DMS79 treated with DMSO at 0.1 percent for 48 hours (cell line): Measurements from ENCODE around the gene G2E3.
"Not testable (repeated sequence)": the region's sequence is repeated elsewhere in the genome, so short reads cannot be mapped to it uniquely, and the experiment has no call there.

Source experiments
- DNase-seq: peaks from one replicate; lab custom pipeline; 2025; lab: John Stamatoyannopoulos, UW

The G2E3 gene, protein sequence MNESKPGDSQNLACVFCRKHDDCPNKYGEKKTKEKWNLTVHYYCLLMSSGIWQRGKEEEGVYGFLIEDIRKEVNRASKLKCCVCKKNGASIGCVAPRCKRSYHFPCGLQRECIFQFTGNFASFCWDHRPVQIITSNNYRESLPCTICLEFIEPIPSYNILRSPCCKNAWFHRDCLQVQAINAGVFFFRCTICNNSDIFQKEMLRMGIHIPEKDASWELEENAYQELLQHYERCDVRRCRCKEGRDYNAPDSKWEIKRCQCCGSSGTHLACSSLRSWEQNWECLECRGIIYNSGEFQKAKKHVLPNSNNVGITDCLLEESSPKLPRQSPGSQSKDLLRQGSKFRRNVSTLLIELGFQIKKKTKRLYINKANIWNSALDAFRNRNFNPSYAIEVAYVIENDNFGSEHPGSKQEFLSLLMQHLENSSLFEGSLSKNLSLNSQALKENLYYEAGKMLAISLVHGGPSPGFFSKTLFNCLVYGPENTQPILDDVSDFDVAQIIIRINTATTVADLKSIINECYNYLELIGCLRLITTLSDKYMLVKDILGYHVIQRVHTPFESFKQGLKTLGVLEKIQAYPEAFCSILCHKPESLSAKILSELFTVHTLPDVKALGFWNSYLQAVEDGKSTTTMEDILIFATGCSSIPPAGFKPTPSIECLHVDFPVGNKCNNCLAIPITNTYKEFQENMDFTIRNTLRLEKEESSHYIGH

DNA sequence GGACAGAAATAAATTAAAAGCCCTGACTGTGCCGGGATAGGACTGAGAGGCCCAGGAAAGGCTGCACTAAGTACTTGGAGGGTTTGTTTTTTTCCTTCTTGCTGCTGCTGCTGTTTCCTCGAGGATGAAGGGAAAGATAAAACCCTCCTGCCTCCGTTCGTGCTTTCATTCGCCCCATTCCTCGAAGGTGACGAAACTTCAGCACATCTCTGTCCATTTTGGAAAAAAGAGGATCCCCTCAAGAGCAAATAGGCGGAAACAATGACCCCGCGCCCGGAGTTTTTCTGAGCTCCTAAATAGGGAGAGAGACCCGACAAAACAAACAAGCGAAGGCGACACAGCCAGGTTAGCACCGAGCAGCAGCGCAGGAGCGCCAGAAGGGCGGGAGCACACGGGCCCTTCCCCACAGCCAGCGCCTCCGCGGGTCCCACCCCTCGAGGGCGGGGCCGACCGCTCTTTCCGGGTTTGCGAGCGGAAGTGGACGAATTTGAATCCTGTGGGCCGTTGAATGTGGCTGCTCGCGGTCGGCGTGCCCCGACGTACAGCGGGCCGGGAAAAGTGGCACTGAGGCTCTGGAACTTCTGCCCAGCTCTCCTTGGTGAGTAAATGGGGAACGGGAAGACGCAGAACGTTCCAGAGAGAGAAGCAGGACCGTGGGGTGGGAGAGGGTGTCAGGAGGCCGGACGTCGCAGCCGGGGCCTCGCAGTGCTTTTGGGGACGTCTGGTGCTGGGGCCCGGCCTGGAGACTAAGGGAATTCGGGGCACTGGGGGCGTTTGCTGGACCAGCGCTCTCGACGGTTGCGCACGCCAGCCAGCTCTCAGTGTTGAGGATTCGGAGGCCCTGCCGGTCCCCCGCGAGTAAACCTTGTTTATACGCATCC, at the start of gene G2E3:
Gene G2E3, plus strand, starts transcription at position 484 of the 881 bp plus-strand sequence. CDS start 21,922 bp downstream, outside the sequence.
- peak; percentile 95 for DNase-seq

DNA sequence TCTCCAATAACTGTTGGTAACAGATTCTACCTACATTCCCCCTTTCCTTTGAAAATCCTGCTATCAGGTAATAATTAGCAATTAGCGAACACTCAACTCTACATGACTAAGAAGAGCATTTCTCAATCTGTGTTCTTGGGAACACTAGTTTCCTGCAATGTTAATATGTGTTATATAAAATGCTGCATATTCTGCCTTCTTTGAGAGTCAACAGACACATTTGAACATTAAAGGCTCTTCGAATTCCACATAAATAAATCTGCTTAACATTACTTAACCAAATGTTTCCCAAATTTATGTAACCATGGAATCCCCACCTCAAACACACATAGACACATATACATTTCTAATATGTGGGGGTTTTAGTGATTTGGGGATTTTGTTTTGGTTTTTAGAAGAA, 41.2 kb upstream of the G2E3 start:
- no peak for DNase-seq

DNA sequence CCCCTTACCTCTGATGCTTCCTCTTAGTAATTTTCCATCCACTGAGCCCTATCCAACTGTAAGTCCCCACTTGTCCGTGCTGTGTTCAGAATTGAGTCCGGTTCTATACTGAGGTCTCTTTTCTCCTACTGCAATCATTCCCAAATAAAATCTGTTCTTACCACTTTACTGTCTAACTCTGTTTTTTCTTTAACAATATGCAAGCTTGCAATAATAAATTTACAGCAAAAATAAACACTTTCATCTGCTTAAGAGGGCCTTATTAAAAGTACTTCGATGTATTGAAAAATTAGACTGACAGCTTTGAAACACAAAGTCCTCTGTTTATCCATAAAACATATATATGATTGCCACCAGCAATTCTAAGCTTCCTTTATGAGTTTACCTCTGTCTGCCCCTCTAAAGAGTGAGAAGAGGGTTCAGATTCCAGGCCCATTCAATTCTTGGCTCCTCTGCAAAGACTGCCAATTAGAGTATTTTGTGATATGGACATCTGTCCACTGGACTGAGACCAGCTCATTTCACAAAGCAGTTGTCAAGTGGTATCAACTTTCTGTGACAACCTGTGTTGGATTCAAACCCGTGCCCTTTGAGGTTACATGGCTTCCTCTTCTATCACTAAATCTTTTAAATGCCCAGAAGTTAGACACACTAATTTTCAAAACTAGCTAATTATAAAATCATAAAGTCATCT, 39.9 kb upstream of the G2E3 start:
- DNase-seq, result no peak

DNA sequence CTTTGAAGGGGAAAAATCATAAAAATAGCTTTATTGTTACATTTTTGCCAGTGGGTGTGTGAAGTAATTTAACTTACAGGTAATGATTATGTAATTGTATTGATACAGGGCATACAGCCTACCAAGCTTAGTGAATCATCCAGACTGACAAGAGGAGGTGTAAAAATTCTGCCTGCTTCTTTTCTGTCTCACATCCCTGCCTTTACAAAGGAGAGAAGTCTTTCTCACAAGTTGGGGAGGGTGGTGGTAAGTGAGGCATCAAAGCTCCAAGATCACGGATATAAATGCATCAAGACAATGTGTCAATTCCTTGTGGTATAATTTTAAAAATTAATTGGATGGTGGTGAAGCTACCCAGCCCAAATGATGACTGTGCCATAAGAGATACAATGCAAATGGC, 39.0 kb upstream of the G2E3 start:
- DNase-seq, result no peak

DNA sequence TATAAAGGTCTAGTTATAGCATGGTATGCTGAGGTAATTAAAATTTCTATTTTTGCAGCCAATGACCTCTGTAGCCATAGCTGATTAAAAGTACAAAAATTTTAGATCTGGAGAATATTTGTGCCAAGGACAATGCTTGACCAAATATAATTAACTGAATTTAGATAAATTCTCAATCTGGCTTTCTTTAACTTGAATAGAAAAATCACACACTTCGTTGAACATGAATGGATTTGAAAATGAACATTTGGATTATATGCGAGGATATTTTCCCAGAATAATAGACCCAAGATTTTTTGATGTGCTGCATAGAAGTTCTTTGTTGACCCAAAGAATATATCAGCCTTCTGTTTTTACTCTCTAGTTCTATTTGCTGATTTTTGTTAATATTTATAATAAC, 38.4 kb upstream of the G2E3 start:
- no peak for DNase-seq

DNA sequence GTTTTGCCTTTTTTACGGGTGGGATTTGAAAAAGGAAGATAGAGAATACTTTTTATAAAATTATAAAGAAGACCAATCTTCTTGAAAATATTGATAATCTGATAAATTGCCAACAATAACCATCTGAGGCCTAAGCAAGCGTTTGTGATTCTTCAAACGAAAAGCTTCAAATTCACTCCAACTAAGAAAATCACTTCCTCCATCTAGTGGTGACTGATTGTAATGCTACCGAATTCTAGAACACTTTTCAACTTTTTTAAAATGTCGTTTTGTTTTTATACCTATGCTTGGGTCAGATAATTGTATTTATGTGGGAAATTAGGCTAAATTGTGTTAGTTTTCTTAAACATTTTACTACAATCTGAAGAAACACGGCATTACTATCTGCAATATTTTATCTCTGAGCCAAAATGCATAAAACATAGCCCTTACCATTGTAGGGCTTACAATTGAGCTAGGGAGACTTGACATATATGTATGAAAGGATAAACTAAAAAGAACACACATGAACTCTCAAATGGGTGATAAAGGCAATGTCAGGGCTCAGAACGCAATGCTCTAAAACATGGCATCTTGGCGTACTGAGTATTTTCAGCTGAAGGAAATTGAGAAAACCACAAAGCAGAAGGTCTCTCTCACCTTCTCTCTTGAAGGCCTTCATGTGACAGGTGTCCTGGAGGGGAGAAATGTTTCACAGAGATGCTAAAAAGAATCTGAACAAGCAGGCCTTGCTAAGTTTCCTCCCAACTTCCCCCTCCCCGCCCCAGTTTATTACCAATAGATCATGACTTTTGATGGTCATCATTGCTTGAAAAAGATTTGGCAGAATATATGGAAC, 36.8 kb upstream of the G2E3 start:
- peak; percentile 80 for DNase-seq

DNA sequence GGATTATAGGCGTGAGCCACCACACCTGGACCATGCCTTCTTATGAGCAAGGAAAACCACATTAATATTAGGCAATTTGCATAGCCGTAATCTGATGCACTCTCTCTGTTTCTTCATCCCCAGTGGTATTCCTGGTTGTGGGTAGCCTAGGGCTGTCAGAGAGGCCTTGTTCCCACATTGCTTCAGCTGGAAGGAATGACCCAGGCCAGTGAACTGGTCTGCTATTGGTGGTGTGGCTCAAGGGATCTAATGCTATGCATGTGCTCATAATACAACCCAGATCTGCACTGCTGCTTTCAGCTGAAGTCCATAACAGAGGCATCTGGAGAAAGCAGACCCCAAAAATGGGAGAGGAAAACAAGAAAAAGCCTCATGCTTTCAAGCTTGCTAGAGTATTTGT, 33.1 kb upstream of the G2E3 start:
- DNase-seq, result no peak

DNA sequence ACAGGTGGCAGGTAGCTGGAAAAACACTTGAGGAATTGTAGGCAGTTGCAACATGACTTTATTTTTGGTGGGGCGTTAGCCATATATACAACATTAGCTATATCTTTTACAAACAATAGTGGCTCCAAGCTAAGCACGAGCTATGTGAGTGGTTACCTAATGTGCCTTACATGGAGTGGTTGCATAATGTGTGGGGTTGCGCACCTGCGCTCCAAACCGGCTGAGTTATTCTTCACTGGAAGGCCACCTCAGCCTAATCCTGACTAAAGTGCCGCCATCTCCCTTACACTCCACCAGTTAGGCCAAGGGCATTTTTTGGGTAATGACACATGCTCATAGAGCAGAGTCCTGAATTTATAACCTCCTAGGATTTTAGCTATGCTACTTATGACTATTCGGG, 31.8 kb upstream of the G2E3 start:
- DNase-seq, result no peak

DNA sequence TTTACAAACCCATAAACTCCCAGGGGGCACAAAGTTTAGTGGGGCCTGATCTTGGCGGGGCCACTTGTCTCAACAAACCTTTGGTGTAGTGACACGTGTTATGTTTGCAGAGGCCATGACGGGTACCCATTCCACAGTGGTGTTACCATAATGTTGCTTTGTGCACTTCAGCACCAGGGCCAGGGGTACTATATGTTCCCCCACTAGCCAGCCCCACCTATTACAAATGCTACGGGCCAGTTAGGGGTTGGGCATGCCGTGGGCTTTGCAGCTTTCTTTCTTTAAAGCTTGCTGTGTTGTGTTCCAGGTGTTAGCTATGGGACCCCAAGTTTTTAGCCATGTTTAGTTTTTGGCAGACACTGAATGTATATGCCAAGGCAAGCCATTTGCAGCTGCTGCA, 30.8 kb upstream of the G2E3 start:
- DNase-seq, result no peak

DNA sequence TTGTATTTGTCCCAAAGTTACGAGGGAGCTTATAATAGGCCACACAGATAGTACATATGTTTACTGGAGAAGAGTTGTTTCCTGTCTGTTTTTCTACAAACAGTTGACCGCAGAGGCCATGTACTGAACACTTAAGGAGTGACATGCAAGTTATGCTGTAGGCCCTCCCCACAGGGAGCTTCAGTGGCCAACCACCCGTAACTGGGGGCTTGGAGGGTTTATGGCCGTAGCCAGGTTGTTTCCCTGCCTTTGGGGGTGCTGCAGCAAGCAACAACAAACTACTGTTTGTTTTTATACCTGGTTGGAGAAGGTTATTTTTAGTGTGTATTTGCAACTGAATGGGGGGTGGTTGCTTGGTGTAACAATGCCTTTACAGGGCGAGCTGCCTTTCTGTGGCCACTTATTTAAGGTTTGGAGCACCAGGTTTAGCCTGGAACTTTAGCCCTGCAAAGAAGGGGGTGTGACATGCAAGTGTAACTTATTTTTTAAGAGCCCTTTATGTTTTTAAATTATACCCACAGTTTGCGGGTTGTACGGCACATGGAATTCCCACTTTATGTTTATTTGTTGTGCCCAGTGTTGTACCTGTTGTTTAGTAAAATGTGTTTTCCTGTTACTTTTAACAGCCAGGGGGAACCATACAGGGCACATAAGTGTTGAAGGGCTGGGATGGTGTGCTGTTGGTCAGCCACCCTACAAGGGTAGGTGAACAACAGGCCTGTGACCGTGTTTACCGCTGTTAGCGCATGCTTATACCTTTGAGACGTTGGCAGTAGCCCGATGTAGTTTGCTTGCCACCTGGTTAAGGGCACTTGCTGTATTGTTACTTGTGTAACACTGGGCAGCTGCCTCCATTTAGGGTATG, 29.9 kb upstream of the G2E3 start:
- no peak for DNase-seq

DNA sequence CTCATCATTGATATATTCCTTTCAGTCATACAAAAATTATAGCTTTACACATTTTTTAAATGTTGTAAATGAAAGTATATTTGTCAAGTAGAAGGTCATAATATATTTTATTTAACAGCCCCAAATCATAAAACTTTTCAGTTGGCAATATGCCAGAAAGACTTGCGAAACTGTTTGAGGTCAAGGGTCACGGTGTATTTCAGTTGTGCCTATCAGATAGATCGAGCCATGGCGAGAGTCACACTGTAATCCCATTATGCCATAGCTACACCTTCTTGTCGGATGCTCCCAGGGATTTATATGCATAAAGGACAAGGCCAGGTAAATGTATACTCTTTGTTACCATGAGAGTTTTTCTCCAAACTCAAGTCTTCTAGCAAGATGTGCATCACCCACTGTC, 26.7 kb upstream of the G2E3 start:
- DNase-seq, result no peak

DNA sequence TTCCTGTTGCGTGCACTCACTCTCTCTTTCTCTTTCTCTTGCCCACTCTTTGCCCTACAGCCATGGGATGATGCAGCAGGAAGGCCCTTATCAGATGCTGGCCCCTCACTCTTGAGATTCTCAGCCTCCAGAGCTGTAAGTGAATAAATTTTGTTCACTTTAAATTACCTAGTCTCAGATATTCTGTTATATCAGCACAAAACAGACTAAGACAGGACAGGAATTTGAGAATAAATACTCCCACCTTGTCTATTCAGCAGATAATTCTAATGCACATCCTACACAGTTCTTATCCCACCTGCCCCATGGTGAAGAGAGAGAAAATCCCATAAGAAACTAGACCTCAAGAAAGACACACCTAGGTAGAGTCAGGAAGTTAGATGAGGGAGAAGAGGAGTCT, 25.8 kb upstream of the G2E3 start:
- DNase-seq, result no peak

DNA sequence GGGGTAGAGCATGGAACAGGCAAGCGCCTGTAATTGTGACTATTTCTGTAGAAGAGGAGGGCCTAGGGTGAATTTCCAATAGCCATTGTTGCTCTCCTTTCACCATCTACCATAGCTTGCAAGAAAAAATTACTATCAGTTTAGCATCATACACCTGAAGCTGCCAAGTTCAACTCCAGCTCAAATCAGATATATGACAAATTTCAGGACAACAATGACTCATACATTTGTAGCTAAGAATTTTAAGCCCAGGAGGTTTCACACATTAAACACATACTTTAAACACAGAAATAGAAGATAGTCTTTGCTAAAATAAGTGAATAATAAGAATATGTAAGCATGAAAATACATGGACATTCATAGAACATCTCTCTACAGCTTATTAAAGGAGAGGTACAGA, 17.6 kb upstream of the G2E3 start:
- DNase-seq, result no peak

DNA sequence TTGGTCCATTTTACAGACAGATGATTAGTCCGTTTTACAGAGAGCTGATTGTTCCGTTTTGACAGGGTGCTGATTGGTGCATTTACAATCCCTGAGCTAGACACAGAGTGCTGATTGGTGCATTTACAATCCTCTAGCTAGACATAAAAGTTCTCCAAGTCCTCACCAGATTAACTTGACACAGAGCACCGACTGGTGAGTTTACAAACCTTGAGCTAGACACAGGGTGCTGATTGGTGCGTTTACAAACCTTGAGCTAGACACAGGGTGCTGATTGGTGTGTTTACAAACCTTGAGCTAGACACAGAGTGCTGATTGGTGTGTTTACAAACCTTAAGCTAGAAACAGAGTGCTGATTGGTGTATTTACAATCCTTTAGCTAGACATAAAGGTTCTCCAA, 12.2 kb upstream of the G2E3 start:
- not testable (repeated sequence) for DNase-seq

DNA sequence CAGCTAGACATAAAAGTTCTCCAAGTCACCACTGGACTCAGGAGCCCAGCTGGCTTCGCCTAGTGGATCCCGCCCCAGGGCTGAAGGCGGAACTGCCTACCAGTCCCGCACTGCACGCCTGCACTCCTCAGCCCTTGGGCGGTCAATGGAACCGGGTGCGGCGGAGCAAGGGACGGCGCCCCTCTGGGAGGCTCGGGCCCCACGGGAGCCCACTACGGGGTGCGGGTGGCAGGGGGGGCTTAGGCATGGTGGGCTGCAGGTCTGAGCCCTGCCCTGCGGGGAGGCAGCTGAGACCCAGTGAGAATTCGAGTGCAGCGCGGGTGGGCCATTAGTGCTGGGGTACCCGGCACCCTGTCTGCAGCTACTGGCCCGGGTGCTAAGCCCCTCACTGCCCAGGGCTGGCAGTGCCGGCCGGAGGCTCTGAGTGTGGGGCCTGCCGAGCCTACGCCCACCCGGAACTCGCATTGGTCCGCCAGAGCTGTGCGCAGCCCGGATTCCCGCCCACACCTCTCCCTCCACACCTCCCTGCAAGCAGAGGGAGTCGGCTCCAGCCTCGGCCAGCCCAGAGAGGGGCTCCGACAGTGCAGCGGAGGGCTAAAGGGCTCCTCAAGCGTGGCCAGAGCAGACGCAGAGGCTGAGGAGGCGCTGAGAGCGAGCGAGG, 11.4 kb upstream of the G2E3 start:
- no peak for DNase-seq

DNA sequence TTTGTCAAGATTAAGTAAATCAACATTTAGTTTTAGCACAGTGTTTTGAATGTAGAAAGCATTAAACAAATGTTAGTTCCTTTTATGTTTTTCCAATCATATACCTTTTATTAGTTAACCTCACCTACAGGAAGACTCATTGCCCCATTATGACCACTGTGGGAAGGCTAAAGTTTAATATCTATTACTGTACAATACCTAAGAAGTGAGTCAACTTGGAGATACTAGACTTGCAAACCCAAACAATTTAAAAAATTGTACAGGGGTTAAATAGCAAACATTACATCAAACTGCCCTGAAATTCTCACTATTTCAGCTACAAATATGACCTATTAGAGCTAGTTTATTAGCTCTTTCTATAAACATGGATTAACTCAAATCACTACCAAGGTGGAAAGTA, 8.6 kb upstream of the G2E3 start:
- no peak for DNase-seq

DNA sequence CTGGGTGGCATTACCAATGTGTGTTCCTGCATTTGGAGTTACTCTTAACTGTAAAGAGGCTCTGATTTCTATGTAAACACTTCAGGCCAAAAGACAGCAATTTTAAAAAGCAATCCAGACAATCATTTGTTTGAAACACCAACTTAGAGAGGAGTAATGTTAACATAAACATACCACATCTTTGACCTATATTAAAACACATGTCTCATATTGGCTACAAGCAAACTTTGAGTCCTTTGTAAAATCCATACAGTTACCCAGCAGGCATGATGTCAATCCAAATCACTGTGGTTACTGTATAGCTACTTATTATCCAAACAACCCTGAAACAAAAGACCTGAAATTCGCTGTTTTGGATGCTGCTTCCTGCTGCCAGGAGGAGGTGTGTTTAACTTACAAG, 7.5 kb upstream of the G2E3 start:
- DNase-seq, result peak; percentile 43

DNA sequence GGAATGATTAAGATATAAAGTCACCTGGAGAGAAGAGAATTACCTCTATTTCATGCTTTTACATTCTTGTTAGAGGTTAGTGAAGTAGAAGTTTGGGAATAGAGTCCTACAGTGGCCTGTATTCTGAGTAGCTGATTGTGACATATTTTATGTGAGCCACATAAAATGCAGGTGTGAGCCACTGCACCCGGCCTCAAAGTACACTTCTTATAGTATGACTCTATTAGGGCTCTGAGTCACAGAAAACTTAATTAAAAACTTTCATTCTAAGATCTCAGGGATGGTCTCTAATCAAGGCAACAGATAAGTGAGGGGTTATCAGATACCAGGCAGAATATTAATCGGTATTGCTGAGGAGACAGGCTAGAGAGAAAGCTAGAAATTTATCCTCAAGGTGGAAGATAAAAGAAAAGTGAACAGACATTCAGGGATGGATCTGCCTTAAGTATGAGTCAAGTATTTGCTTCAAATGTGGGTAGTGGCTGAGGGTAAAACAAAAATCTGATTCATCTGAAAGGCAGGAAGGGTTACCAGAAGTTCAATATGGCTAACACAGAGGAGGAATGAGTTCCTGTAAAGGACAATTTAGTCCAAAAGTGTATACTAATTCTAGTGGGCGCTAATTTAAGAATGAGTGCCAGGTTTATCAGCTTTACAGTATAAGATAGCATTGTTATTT, 5.5 kb upstream of the G2E3 start:
- DNase-seq, result no peak

DNA sequence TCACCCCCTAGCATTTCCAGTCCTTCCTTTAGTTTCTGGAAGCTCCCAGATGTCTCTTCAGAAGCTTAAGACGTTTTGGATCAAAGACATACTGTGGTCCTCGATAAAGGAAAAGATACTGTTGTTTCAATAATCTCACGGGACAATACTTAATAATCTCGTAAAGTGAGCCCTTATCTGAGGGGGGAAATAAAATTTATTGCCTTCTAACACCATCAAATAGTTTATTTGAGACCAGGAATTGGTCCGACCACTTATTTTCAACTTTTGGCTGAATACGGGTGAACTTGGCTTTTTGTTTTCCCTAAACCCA, 640 bp upstream of the G2E3 start:
- DNase-seq, result no peak
